ENCODE data around the gene SLC44A1. TPM values are rescaled to one million over a fixed set of nuclear protein-coding genes. Genes with fewer than 3 reads are reported as not detected.

Gene SLC44A1
- polyA plus RNA-seq (2013, experiment 1 of 2; ENCODE audit: insufficient read length), result 26.6 TPM
- polyA plus RNA-seq (2013, experiment 2 of 2; ENCODE audit: insufficient read length), result 25.2 TPM

GRCh38 chr9:105244003-105244733 is at the start of gene SLC44A1:
Gene SLC44A1 (plus strand): TSS chr9:105244651. CDS start chr9:105244869, 218 bp downstream.
- peak; percentile 97 for DNase-seq

- no peak for DNase-seq
Measured at GRCh38 chr9:105195259-105195658, 49.2 kb upstream of the SLC44A1 start.

GRCh38 chr9:105198023-105198422 is 46.4 kb upstream of the SLC44A1 start:
- no peak for DNase-seq

- peak; percentile 58 for DNase-seq
Measured at GRCh38 chr9:105198865-105199264, 45.6 kb upstream of the SLC44A1 start.

- DNase-seq, result no peak
Measured at GRCh38 chr9:105204416-105204815, 40.0 kb upstream of the SLC44A1 start.

GRCh38 chr9:105205787-105206495 is 38.5 kb upstream of the SLC44A1 start:
- peak; percentile 90 for DNase-seq

GRCh38 chr9:105206496-105206820 is 38.0 kb upstream of the SLC44A1 start:
- DNase-seq, result no peak

GRCh38 chr9:105206821-105207699 is 37.4 kb upstream of the SLC44A1 start:
- DNase-seq, result no peak

- peak; percentile 37 for DNase-seq
Measured at GRCh38 chr9:105216440-105217178, 27.8 kb upstream of the SLC44A1 start.

GRCh38 chr9:105218673-105219072 is 25.8 kb upstream of the SLC44A1 start:
- no peak for DNase-seq

GRCh38 chr9:105219291-105219805 is 25.1 kb upstream of the SLC44A1 start:
- peak; percentile 32 for DNase-seq

- DNase-seq, result no peak
Measured at GRCh38 chr9:105220451-105220850, 24.0 kb upstream of the SLC44A1 start.

- DNase-seq, result no peak
Measured at GRCh38 chr9:105223544-105224140, 20.8 kb upstream of the SLC44A1 start.

GRCh38 chr9:105226055-105226454 is 18.4 kb upstream of the SLC44A1 start:
- no peak for DNase-seq

GRCh38 chr9:105232207-105232606 is 12.2 kb upstream of the SLC44A1 start:
- DNase-seq, result peak; percentile 53

GRCh38 chr9:105233873-105234272 is 10.6 kb upstream of the SLC44A1 start:
- peak; percentile 49 for DNase-seq

- no peak for DNase-seq
Measured at GRCh38 chr9:105236261-105236660, 8.2 kb upstream of the SLC44A1 start.

GRCh38 chr9:105237246-105237645 is 7.2 kb upstream of the SLC44A1 start:
- no peak for DNase-seq

- DNase-seq, result no peak
Measured at GRCh38 chr9:105238302-105238701, 6.1 kb upstream of the SLC44A1 start.

- peak; percentile 12 for DNase-seq
Measured at GRCh38 chr9:105241356-105242043, 3.0 kb upstream of the SLC44A1 start.

GRCh38 chr9:105242062-105242461 is 2.4 kb upstream of the SLC44A1 start:
- DNase-seq, result no peak
